HCT116 (cell line): Measurements from ENCODE around the gene SLC46A3. TPM values are rescaled to one million over a fixed set of nuclear protein-coding genes. Genes with fewer than 3 reads are reported as not detected.

Experiments used
- ATAC-seq: fragments of 200-7000 bp; cut with Tn5 transposase; 2 replicates; pipeline ENCODE4 v1.9.1; 2020; ENCODE audit warnings: mild to moderate bottlenecking, moderate library complexity
- BruUV-seq: library from RNA; stranded (reverse); fragments of 400-500 nt; replicated peaks from 2 replicates; lab custom pipeline; 2021; lab: Mats Ljungman, UMichigan
- CTCF ChIA-PET: fragments of 300-600 bp; sonication (Branson Sonifier 250); formaldehyde crosslinking; loops from one replicate; lab custom pipeline; 2021; ENCODE audit warnings: antibody characterized with exemption; lab: Charles Lee
- POLR2A ChIA-PET: fragments of 300-600, 350-600 bp; sonication (Branson Sonifier 250); formaldehyde crosslinking; loops from one replicate; lab custom pipeline; 2021; ENCODE audit warnings: antibody characterized with exemption; lab: Charles Lee
- RAD21 ChIA-PET, 2 experiments: fragments of 300-600 bp; sonication (Branson Sonifier 250); formaldehyde crosslinking; loops; one replicate each; lab custom pipeline; 2023; ENCODE audit warnings: low total read pairs in 2 of 2; ENCODE audit not compliant: uncharacterized antibody in 2 of 2, unreplicated experiment in 2 of 2, low non-redundant PET in 1 of 2; lab: Charles Lee
- DNase-seq: peaks from one replicate; pipeline ENCODE4 v3.0.0-alpha.2; 2010; ENCODE audit warnings: low read depth, low spot score
- H2AFZ ChIP-seq: fragments of 200-600 bp; shearing (Covaris generic), sonication (generic); 2 replicates; pipeline ENCODE4 v1.6.1; 2017; ENCODE audit warnings: low read depth, mixed run types, mixed read lengths, antibody characterized with exemption, low read length; ENCODE audit not compliant: poor library complexity, severe bottlenecking
- H3K27ac ChIP-seq: 2 replicates; pipeline ENCODE4 v1.5.1; 2012; ENCODE audit warnings: low read depth, low read length
- H3K27me3 ChIP-seq: fragments of 200-600 bp; sonication (generic); 2 replicates; pipeline ENCODE4 v1.6.1; 2016; ENCODE audit warnings: mixed run types, low read length, mixed read lengths; ENCODE audit not compliant: insufficient read depth
- H3K36me3 ChIP-seq, 2 experiments: fragments of 200-500 bp in 1 of 2; fragments of 200-600 bp in 1 of 2; sonication (Bioruptor generic) in 1 of 2; sonication (generic) in 1 of 2; 2 replicates each; pipeline versions ENCODE4 v1.5.1 to v1.6.1; 2014 to 2016; ENCODE audit warnings: low read length in 2 of 2, inconsistent platforms in 1 of 2, mixed read lengths in 1 of 2, mixed run types in 1 of 2; ENCODE audit not compliant: insufficient read depth in 2 of 2, control insufficient read depth in 1 of 2
- H3K4me1 ChIP-seq, 2 experiments: fragments of 200-600 bp in 1 of 2; sonication (generic) in 1 of 2; 2 replicates each; pipeline versions ENCODE4 v1.5.1 to v1.6.1; 2012 to 2017; ENCODE audit warnings: low read length in 2 of 2, inconsistent platforms in 1 of 2, mild to moderate bottlenecking in 1 of 2, mixed read lengths in 1 of 2, mixed run types in 1 of 2, moderate library complexity in 1 of 2; ENCODE audit not compliant: insufficient read depth in 2 of 2, control insufficient read depth in 1 of 2
- H3K4me2 ChIP-seq: fragments of 200-600 bp; sonication (generic); 2 replicates; pipeline ENCODE4 v1.6.1; 2017; ENCODE audit warnings: mixed run types, low read length, mixed read lengths
- H3K4me3 ChIP-seq, 2 experiments: fragments of 200-600 bp in 1 of 2; sonication (generic) in 1 of 2; replicated peaks in 1 of 2; 2 replicates each; pipeline ENCODE4 v1.5.1; 2011 to 2016; ENCODE audit warnings: low read length in 2 of 2, control low read depth in 1 of 2, low read depth in 1 of 2, mild to moderate bottlenecking in 1 of 2, mixed read lengths in 1 of 2, mixed run types in 1 of 2
- H3K79me2 ChIP-seq: fragments of 200-600 bp; sonication (generic); 2 replicates; pipeline ENCODE4 v1.6.1; 2017; ENCODE audit warnings: mild to moderate bottlenecking, mixed run types, low read length, moderate library complexity, mixed read lengths; ENCODE audit not compliant: insufficient read depth
- H3K9ac ChIP-seq: fragments of 200-600 bp; sonication (generic); 2 replicates; pipeline ENCODE4 v1.6.1; 2016; ENCODE audit warnings: low read length, mixed read lengths
- H3K9me2 ChIP-seq: fragments of 200-600 bp; sonication (generic), shearing (Covaris generic); 2 replicates; pipeline ENCODE4 v1.6.1; 2017; ENCODE audit warnings: mixed run types, mild to moderate bottlenecking, moderate library complexity; ENCODE audit not compliant: insufficient read depth
- H3K9me3 ChIP-seq, 2 experiments: fragments of 200-500 bp in 1 of 2; fragments of 200-600 bp in 1 of 2; sonication (Bioruptor generic) in 1 of 2; sonication (generic) in 1 of 2; 2 replicates each; pipeline ENCODE4 v1.6.1; 2014 to 2017; ENCODE audit warnings: low read length in 2 of 2, mixed read lengths in 2 of 2, inconsistent platforms in 1 of 2, low read depth in 1 of 2, mild to moderate bottlenecking in 1 of 2, mixed run types in 1 of 2, moderate library complexity in 1 of 2; ENCODE audit not compliant: control insufficient read depth in 1 of 2, insufficient read depth in 1 of 2
- H4K20me1 ChIP-seq: fragments of 200-600 bp; sonication (generic), shearing (Covaris generic); 2 replicates; pipeline ENCODE4 v1.6.1; 2017; ENCODE audit warnings: mixed run types, mild to moderate bottlenecking, moderate library complexity; ENCODE audit not compliant: insufficient read depth
- ATF3 ChIP-seq: IDR thresholded peaks from 2 replicates; pipeline ENCODE4 v1.6.1; 2012
- CEBPB ChIP-seq: IDR thresholded peaks from 2 replicates; pipeline ENCODE4 v1.6.1; 2012; ENCODE audit warnings: low read depth
- EGR1 ChIP-seq: IDR thresholded peaks from 2 replicates; pipeline ENCODE4 v1.6.1; 2012; ENCODE audit warnings: low read depth
- ELF1 ChIP-seq: IDR thresholded peaks from 2 replicates; pipeline ENCODE4 v1.6.1; 2012; ENCODE audit warnings: low read depth, borderline replicate concordance
- EZH2 ChIP-seq: fragments of 200-600 bp; sonication (generic); IDR thresholded peaks from 2 replicates; pipeline ENCODE4 v1.6.1; 2017; ENCODE audit warnings: antibody characterized with exemption, mixed run types
- FOSL1 ChIP-seq: IDR thresholded peaks from 2 replicates; pipeline ENCODE4 v1.6.1; 2012; ENCODE audit warnings: low read depth
- MAX ChIP-seq: IDR thresholded peaks from 2 replicates; pipeline ENCODE4 v1.6.1; 2012
- POLR2A ChIP-seq: IDR thresholded peaks from 2 replicates; pipeline ENCODE4 v1.7.0; 2011; ENCODE audit warnings: borderline replicate concordance; ENCODE audit not compliant: insufficient read depth, insufficient read length; ENCODE audit errors: extremely low read depth
- POLR2AphosphoS5 ChIP-seq: IDR thresholded peaks from 2 replicates; pipeline ENCODE4 v1.6.1; 2011; ENCODE audit warnings: mild to moderate bottlenecking, low read depth, low read length, moderate library complexity
- RAD21 ChIP-seq: IDR thresholded peaks from 2 replicates; pipeline ENCODE4 v1.6.1; 2012; ENCODE audit warnings: low read depth, mild to moderate bottlenecking
- REST ChIP-seq: IDR thresholded peaks from 2 replicates; pipeline ENCODE4 v1.6.1; 2012; ENCODE audit warnings: low read depth
- SIN3A ChIP-seq: IDR thresholded peaks from 2 replicates; pipeline ENCODE4 v1.6.1; 2012; ENCODE audit warnings: low read depth
- SP1 ChIP-seq: IDR thresholded peaks from 2 replicates; pipeline ENCODE4 v1.6.1; 2012; ENCODE audit warnings: low read depth
- SRF ChIP-seq: IDR thresholded peaks from 2 replicates; pipeline ENCODE4 v1.6.1; 2012; ENCODE audit warnings: low read depth
- TCF7L2 ChIP-seq: IDR thresholded peaks from 2 replicates; pipeline ENCODE4 v1.7.0; 2011; ENCODE audit warnings: borderline replicate concordance, inconsistent platforms; ENCODE audit not compliant: insufficient read depth, insufficient read length; ENCODE audit errors: extremely low read depth
- YY1 ChIP-seq: IDR thresholded peaks from 2 replicates; pipeline ENCODE4 v1.6.1; 2011; ENCODE audit warnings: low read length, low read depth, moderate library complexity, mild to moderate bottlenecking; ENCODE audit not compliant: insufficient replicate concordance; ENCODE audit errors: extremely low read depth
- ZBTB33 ChIP-seq: IDR thresholded peaks from 2 replicates; pipeline ENCODE4 v1.6.1; 2011; ENCODE audit warnings: mild to moderate bottlenecking, low read length, moderate library complexity; ENCODE audit not compliant: insufficient replicate concordance; ENCODE audit errors: extremely low read depth
- ZFX ChIP-seq: fragments of 450-650 bp; IDR thresholded peaks from 2 replicates; pipeline ENCODE4 v1.6.1; 2017
- ZNF274 ChIP-seq: fragments of 200-500 bp; sonication (Bioruptor generic); IDR thresholded peaks from 2 replicates; pipeline ENCODE4 v1.6.1; 2014; ENCODE audit warnings: mild to moderate bottlenecking, low read depth, low read length, inconsistent platforms
- intact Hi-C: fragments of 100-400 bp; cut with micrococcal nuclease; formaldehyde crosslinking; loops from 2 replicates; pipeline ENCODE4 v1.10.0; 2022
- total RNA-seq: library from RNA; stranded (reverse); gene quantifications from one replicate; pipeline ENCODE4 v1.2.1, GENCODE V29; 2021; ENCODE audit not compliant: unreplicated experiment

Gene SLC46A3
- total RNA-seq, 1 experiment from 2014 or later: 0.93 TPM

- no peak overlapping the region for H3K9ac ChIP-seq
- ChIA-PET RAD21 (no interaction called here), CTCF (no interaction called here), POLR2A (no interaction called here)
- no peaks in the 10 kb centered on the region for H3K27me3 ChIP-seq
- ATAC-seq: no peak
- no TSS peak for BruUV-seq
- no peaks in the 10 kb centered on the region for H3K79me2 ChIP-seq
- H3K4me1 ChIP-seq: no peaks in the 10 kb centered on the region
- DNase-seq: no peak
- H3K4me3 ChIP-seq: no peak overlapping the region
- no peak overlapping the region for H2AFZ ChIP-seq
- H3K36me3 ChIP-seq: no peaks in the 10 kb centered on the region
- intact Hi-C loops: no loop called here
- H3K4me2 ChIP-seq: no peak overlapping the region
- no peaks in the 10 kb centered on the region for H3K9me3 ChIP-seq
- H4K20me1 ChIP-seq: no peaks in the 10 kb centered on the region
- H3K9me2 ChIP-seq: no peaks in the 10 kb centered on the region
- TF ChIP-seq POLR2AphosphoS5: no peak
- TF ChIP-seq ELF1: no peak
- TF ChIP-seq SIN3A: no peak
- TF ChIP-seq POLR2A: no peak
- TF ChIP-seq SP1: no peak
- TF ChIP-seq TCF7L2: no peak
- TF ChIP-seq ZFX: no peak
- TF ChIP-seq MAX: no peak
- TF ChIP-seq REST: no peak
- no peak for TF ChIP-seq YY1
- no peak for TF ChIP-seq ZBTB33
- no peak for TF ChIP-seq ATF3
- no peak for TF ChIP-seq EZH2
- no peak for TF ChIP-seq RAD21
- TF ChIP-seq ZNF274: no peak
- TF ChIP-seq EGR1: no peak
- no peak for TF ChIP-seq SRF
- TF ChIP-seq FOSL1: no peak
- TF ChIP-seq CEBPB: no peak
- H3K27ac ChIP-seq: no peak overlapping the region
These were observed 45.1 kb upstream of the SLC46A3 start for GRCh38 chr13:28763887-28764286.
